Measurements from ENCODE around the gene CHRNA3.

The CHRNA3 gene

GRCh38 chr15:78552597-78552996, 68.2 kb downstream of the CHRNA3 start:
- H3K27me3 ChIP-seq = no peaks in the 10 kb centered on the region
- H3K4me3 ChIP-seq (ENCODE audit: low read depth, low read length) = no peak overlapping the region
- H3K36me3 ChIP-seq = peaks cover 33% of the 10 kb centered on the region
- no peaks in the 10 kb centered on the region for H3K4me1 ChIP-seq
- TF ChIP-seq CTCF (IDR thresholded peaks at IDR 0.05; ENCODE audit: low read depth, low read length) = no peak
- no peaks in the 10 kb centered on the region for H3K9me3 ChIP-seq
- no peak for DNase-seq

DNA sequence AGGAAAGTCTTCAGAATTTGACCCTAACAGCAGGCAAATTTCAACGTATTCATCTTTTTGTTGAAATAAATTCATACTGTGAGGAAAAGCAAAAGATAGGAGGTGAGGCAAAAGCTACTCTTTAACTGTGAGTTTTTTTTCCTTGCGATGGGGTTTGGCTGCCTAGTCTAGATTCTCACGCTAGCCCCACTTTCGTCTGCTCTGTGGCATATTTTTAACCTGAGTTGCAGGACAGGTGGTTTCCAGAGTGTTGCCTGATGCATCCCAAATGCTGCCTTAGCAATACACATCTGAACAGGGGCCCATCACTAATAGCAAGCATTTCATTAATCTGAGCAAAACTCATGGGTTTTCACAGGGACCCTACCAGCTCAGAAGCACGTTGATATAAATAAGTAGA, 68.9 kb downstream of the CHRNA3 start:
- H3K4me3 ChIP-seq (ENCODE audit: low read depth, low read length) = no peak overlapping the region
- no peak for TF ChIP-seq CTCF (IDR thresholded peaks at IDR 0.05; ENCODE audit: low read depth, low read length)
- H3K9me3 ChIP-seq = no peaks in the 10 kb centered on the region
- peaks cover 40% of the 10 kb centered on the region for H3K36me3 ChIP-seq
- no peaks in the 10 kb centered on the region for H3K4me1 ChIP-seq
- no peaks in the 10 kb centered on the region for H3K27me3 ChIP-seq
- no peak for DNase-seq

DNA sequence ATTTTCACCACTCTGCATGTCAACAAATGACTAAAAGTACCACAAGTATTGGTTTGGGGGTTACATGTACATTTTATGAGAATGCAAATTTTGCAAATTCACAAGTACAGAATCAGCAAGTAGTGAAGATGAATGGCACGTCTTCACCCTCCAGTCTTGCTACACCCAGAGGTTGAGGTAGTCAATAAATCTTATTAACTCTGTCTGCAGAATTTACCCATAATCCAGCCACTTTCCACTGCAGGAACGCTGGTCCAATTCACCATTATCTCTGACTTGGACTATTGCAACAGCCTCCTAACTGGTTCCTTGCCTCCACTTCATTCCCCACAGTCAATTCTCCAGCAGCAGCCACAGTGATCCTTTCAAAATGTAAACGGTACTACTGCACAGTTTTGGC, 70.0 kb downstream of the CHRNA3 start:
- H3K4me1 ChIP-seq = no peaks in the 10 kb centered on the region
- peaks cover 50% of the 10 kb centered on the region for H3K36me3 ChIP-seq
- H3K27me3 ChIP-seq = no peaks in the 10 kb centered on the region
- no peak overlapping the region for H3K4me3 ChIP-seq (ENCODE audit: low read depth, low read length)
- no peaks in the 10 kb centered on the region for H3K9me3 ChIP-seq
- TF ChIP-seq CTCF (IDR thresholded peaks at IDR 0.05; ENCODE audit: low read depth, low read length) = no peak
- no peak for DNase-seq

GRCh38 chr15:78550194-78550593, 70.6 kb downstream of the CHRNA3 start:
- TF ChIP-seq CTCF (IDR thresholded peaks at IDR 0.05; ENCODE audit: low read depth, low read length) = no peak
- Histone ChIP-seq H3K27me3 (no peaks in the 10 kb centered on the region), H3K4me3 (ENCODE audit: low read depth, low read length) (no peak overlapping the region), H3K36me3 (peaks cover 57% of the 10 kb centered on the region), H3K4me1 (no peaks in the 10 kb centered on the region), H3K9me3 (no peaks in the 10 kb centered on the region)
- DNase-seq = no peak
